Stimulated activated naive CD8-positive, alpha-beta T cell treated with anti-CD3 and anti-CD28 coated beads, Interleukin-15, Interleukin-2, amounts not matched to agents 100 ng/mL and 50 ng/mL, for 24 hours (primary cell): ENCODE data around the gene PLA2G4E.

Source experiments
- H3K27ac Mint-ChIP-seq: one replicate; pipeline ENCODE4 v1.8.0; 2021; ENCODE audit warnings: mild to moderate bottlenecking, mixed read lengths
- H3K27me3 Mint-ChIP-seq: one replicate; pipeline ENCODE4 v1.8.0; 2021; ENCODE audit warnings: mixed read lengths
- H3K36me3 Mint-ChIP-seq: one replicate; pipeline ENCODE4 v1.8.0; 2021; ENCODE audit warnings: low read depth, mixed read lengths
- H3K4me1 Mint-ChIP-seq: one replicate; pipeline ENCODE4 v1.8.0; 2021; ENCODE audit warnings: low read depth, mixed read lengths
- H3K4me3 Mint-ChIP-seq: one replicate; pipeline ENCODE4 v1.8.0; 2021; ENCODE audit warnings: mild to moderate bottlenecking, mixed read lengths
- H3K9me3 Mint-ChIP-seq: one replicate; pipeline ENCODE4 v1.8.0; 2021; ENCODE audit warnings: mixed read lengths

PLA2G4E gene

GRCh38 chr15:41939986-41940385, 80.9 kb downstream of the PLA2G4E start:
- Mint-ChIP-seq H3K4me1 (peaks cover 52% of the 10 kb centered on the region), H3K9me3 (no peaks in the 10 kb centered on the region), H3K36me3 (peaks cover 38% of the 10 kb centered on the region), H3K27me3 (no peaks in the 10 kb centered on the region), H3K4me3 (no peak overlapping the region), H3K27ac (peak overlapping the region; percentile 85)

- Mint-ChIP-seq H3K36me3 (peaks cover 34% of the 10 kb centered on the region), H3K27ac (peak overlapping the region; percentile 97), H3K4me1 (peaks cover 72% of the 10 kb centered on the region), H3K27me3 (no peaks in the 10 kb centered on the region), H3K9me3 (no peaks in the 10 kb centered on the region), H3K4me3 (peak overlapping the region; percentile 63)
Observed at GRCh38 chr15:41937568-41937923, 83.3 kb downstream of the PLA2G4E start.

GRCh38 chr15:41936649-41937567, 83.9 kb downstream of the PLA2G4E start:
- Mint-ChIP-seq H3K9me3 (no peaks in the 10 kb centered on the region), H3K4me3 (peak overlapping the region; percentile 63), H3K36me3 (peaks cover 32% of the 10 kb centered on the region), H3K4me1 (peaks cover 73% of the 10 kb centered on the region), H3K27ac (peak overlapping the region; percentile 97), H3K27me3 (no peaks in the 10 kb centered on the region)

- Mint-ChIP-seq H3K4me3 (peak overlapping the region; percentile 63), H3K36me3 (peaks cover 30% of the 10 kb centered on the region), H3K27me3 (no peaks in the 10 kb centered on the region), H3K4me1 (peaks cover 74% of the 10 kb centered on the region), H3K9me3 (no peaks in the 10 kb centered on the region), H3K27ac (peak overlapping the region; percentile 97)
Observed at GRCh38 chr15:41936155-41936554, 84.7 kb downstream of the PLA2G4E start.

GRCh38 chr15:41935566-41936020, 85.2 kb downstream of the PLA2G4E start:
- Mint-ChIP-seq H3K4me3 (peak overlapping the region; percentile 60), H3K36me3 (peaks cover 25% of the 10 kb centered on the region), H3K9me3 (no peaks in the 10 kb centered on the region), H3K4me1 (peaks cover 72% of the 10 kb centered on the region), H3K27ac (peak overlapping the region; percentile 96), H3K27me3 (no peaks in the 10 kb centered on the region)

GRCh38 chr15:41934843-41935242, 86.0 kb downstream of the PLA2G4E start:
- no peaks in the 10 kb centered on the region for H3K9me3 Mint-ChIP-seq
- no peaks in the 10 kb centered on the region for H3K27me3 Mint-ChIP-seq
- peak overlapping the region; percentile 96 for H3K27ac Mint-ChIP-seq
- H3K4me1 Mint-ChIP-seq: peaks cover 73% of the 10 kb centered on the region
- H3K36me3 Mint-ChIP-seq: peaks cover 20% of the 10 kb centered on the region
- H3K4me3 Mint-ChIP-seq: peak overlapping the region; percentile 71

- H3K9me3 Mint-ChIP-seq: no peaks in the 10 kb centered on the region
- no peaks in the 10 kb centered on the region for H3K27me3 Mint-ChIP-seq
- H3K36me3 Mint-ChIP-seq: peaks cover 20% of the 10 kb centered on the region
- H3K4me1 Mint-ChIP-seq: peaks cover 82% of the 10 kb centered on the region
- H3K4me3 Mint-ChIP-seq: no peak overlapping the region
- H3K27ac Mint-ChIP-seq: peak overlapping the region; percentile 75
Observed at GRCh38 chr15:41933771-41934170, 87.1 kb downstream of the PLA2G4E start.

GRCh38 chr15:41933326-41933725, 87.5 kb downstream of the PLA2G4E start:
- Mint-ChIP-seq H3K27me3 (no peaks in the 10 kb centered on the region), H3K9me3 (no peaks in the 10 kb centered on the region), H3K4me3 (no peak overlapping the region), H3K27ac (peak overlapping the region; percentile 31), H3K36me3 (peaks cover 20% of the 10 kb centered on the region), H3K4me1 (peaks cover 82% of the 10 kb centered on the region)

- Mint-ChIP-seq H3K4me3 (no peak overlapping the region), H3K9me3 (no peaks in the 10 kb centered on the region)
Observed at GRCh38 chr15:41932511-41933289, 88.1 kb downstream of the PLA2G4E start.

GRCh38 chr15:41932101-41932500, 88.7 kb downstream of the PLA2G4E start:
- peaks cover 82% of the 10 kb centered on the region for H3K4me1 Mint-ChIP-seq
- no peaks in the 10 kb centered on the region for H3K9me3 Mint-ChIP-seq
- H3K36me3 Mint-ChIP-seq: peaks cover 8% of the 10 kb centered on the region
- no peak overlapping the region for H3K27ac Mint-ChIP-seq
- H3K27me3 Mint-ChIP-seq: no peaks in the 10 kb centered on the region
- no peak overlapping the region for H3K4me3 Mint-ChIP-seq

More at GRCh38 chr15:41932511-41933289, 88.1 kb downstream of the PLA2G4E start:
- H3K36me3 Mint-ChIP-seq: peaks cover 14% of the 10 kb centered on the region
- no peaks in the 10 kb centered on the region for H3K27me3 Mint-ChIP-seq
- H3K4me1 Mint-ChIP-seq: peaks cover 82% of the 10 kb centered on the region
- H3K27ac Mint-ChIP-seq: peak overlapping the region; percentile 31
